ENCODE measurements around the gene TRDN.
"Not testable (repeated sequence)": the region's sequence is repeated elsewhere in the genome, so short reads cannot be mapped to it uniquely, and the experiment has no call there.

The TRDN gene

DNA sequence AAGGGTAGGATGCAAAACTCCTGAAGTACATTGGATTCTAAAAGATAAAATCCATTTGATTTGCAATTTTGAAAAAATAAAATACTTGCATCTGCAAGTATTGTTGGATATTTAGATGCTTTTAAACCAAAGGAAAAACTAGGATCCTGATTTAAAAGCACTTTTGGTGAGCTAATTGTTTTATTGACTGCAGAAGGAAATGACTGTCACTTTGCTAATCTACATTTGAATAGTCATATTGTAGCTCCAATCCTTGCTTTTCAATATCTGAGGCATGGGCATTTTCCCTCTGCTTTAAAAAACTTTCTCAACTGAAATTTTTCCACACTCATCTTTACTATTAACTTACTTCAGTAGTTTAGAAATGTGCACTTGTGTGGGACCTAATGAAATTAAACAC is 74.1 kb downstream of the TRDN start:
- Histone ChIP-seq H3K27me3 (ENCODE audit: control insufficient read depth, insufficient read depth, low read length) (no peaks in the 10 kb centered on the region), H3K9ac (ENCODE audit: low read depth, low read length) (no peak overlapping the region), H3K4me1 (ENCODE audit: control insufficient read depth, insufficient read depth, low read length) (peaks cover 29% of the 10 kb centered on the region), H3K9me3 (ENCODE audit: control insufficient read depth, insufficient read depth, low read length) (no peaks in the 10 kb centered on the region), H3K27ac (ENCODE audit: low read depth, low read length) (no peak overlapping the region), H3K4me3 (ENCODE audit: low read depth, low read length) (no peak overlapping the region), H3K36me3 (ENCODE audit: control insufficient read depth, insufficient read depth, low read length) (no peaks in the 10 kb centered on the region)

DNA sequence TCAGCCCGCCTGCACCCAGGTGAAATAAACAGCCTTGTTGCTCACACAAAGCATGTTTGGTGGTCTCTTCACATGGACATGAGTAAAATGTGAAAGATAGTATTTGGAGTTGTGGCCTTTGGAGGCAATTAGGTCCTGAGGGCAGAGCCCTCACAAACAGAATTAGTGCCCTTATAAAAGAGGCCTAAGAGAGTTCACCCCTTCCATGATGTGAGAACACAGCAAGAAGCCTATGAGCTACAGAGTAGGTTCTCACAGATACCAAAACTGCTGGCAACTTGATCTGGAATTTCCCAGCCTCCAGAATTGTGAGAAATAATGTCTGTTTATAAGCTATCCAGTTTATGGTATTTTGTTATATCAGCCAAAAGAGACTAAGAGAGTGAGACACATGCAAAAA is 74.5 kb downstream of the TRDN start:
- no peaks in the 10 kb centered on the region for H3K9me3 ChIP-seq (ENCODE audit: control insufficient read depth, insufficient read depth, low read length)

DNA sequence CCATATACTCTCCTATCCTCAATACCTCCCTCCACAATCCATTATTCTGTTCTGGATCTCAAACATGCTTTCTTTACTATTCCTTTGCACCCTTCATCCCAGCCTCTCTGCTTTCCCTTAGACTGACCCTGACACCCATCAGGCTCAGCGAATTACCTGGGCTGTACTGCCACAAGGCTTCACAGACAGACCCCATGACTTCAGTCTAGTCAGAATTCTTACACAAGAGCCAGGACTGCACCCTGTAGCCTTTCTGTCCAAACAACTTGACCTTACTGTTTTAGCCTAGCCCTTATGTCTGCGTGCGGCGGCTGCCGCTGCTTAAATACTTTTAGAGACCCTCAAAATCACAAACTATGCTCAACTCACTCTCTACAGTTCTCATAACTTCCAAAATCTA is 76.9 kb downstream of the TRDN start:
- peaks cover 23% of the 10 kb centered on the region for H3K4me1 ChIP-seq (ENCODE audit: control insufficient read depth, insufficient read depth, low read length)
- H3K9me3 ChIP-seq (ENCODE audit: control insufficient read depth, insufficient read depth, low read length): not testable (repeated sequence)

More for the DNA sequence above, 74.5 kb downstream of the TRDN start:
- no peak overlapping the region for H3K27ac ChIP-seq (ENCODE audit: low read depth, low read length)
- H3K4me1 ChIP-seq (ENCODE audit: control insufficient read depth, insufficient read depth, low read length): peaks cover 29% of the 10 kb centered on the region
- no peak overlapping the region for H3K4me3 ChIP-seq (ENCODE audit: low read depth, low read length)
- H3K36me3 ChIP-seq (ENCODE audit: control insufficient read depth, insufficient read depth, low read length): no peaks in the 10 kb centered on the region
- no peak overlapping the region for H3K9ac ChIP-seq (ENCODE audit: low read depth, low read length)
- no peaks in the 10 kb centered on the region for H3K27me3 ChIP-seq (ENCODE audit: control insufficient read depth, insufficient read depth, low read length)

GRCh38 chr6:123557474-123557873 is 79.3 kb downstream of the TRDN start:
- not testable (repeated sequence) for H3K27me3 ChIP-seq (ENCODE audit: control insufficient read depth, insufficient read depth, low read length); H3K9me3 ChIP-seq (ENCODE audit: control insufficient read depth, insufficient read depth, low read length); H3K9ac ChIP-seq (ENCODE audit: low read depth, low read length); H3K4me1 ChIP-seq (ENCODE audit: control insufficient read depth, insufficient read depth, low read length); H3K27ac ChIP-seq (ENCODE audit: low read depth, low read length); H3K4me3 ChIP-seq (ENCODE audit: low read depth, low read length); H3K36me3 ChIP-seq (ENCODE audit: control insufficient read depth, insufficient read depth, low read length)

More for the DNA sequence above, 76.9 kb downstream of the TRDN start:
- H3K4me3 ChIP-seq (ENCODE audit: low read depth, low read length); H3K27me3 ChIP-seq (ENCODE audit: control insufficient read depth, insufficient read depth, low read length); H3K36me3 ChIP-seq (ENCODE audit: control insufficient read depth, insufficient read depth, low read length); H3K9ac ChIP-seq (ENCODE audit: low read depth, low read length); H3K27ac ChIP-seq (ENCODE audit: low read depth, low read length): not testable (repeated sequence)

DNA sequence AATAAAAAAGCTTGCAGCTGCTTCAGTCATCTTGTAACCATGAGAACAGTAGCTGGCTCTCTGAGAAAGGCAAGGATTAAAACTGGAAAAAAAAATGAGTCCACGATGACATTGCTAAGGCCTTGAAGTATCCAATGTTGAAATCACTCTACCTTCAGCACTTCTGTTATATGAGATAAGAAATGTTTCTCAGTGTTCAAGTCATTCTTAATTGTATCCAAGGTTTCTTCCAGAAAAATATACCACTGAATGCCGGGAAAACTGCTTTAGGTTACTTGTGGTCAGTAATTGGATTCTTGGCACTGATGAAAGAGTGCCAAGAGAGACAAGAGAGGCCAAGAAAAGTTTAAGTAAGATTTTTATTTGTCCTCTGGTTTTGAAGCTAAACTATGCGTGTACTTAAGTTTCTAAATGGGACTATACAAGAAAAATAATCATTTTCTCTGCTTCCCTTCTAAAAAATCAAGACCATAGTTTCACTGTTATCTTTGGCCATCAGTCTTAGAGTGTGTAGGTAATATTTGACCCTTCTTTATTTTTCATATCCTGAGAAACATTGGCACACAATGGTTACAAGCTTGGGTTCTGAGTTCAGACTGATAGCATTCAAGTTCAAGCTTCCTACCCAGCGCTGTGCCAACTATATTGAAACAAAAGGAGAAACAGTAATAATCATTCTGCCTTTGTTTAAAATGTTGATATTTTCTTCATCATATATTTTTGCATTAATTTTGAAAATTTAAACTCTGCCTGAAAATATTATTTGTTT is 84.6 kb downstream of the TRDN start:
- no peaks in the 10 kb centered on the region for H3K4me1 ChIP-seq (ENCODE audit: control insufficient read depth, insufficient read depth, low read length)
- no peaks in the 10 kb centered on the region for H3K27me3 ChIP-seq (ENCODE audit: control insufficient read depth, insufficient read depth, low read length)
- H3K27ac ChIP-seq (ENCODE audit: low read depth, low read length): no peak overlapping the region
- H3K9me3 ChIP-seq (ENCODE audit: control insufficient read depth, insufficient read depth, low read length): no peaks in the 10 kb centered on the region
- H3K4me3 ChIP-seq (ENCODE audit: low read depth, low read length): no peak overlapping the region
- H3K9ac ChIP-seq (ENCODE audit: low read depth, low read length): no peak overlapping the region
- H3K36me3 ChIP-seq (ENCODE audit: control insufficient read depth, insufficient read depth, low read length): no peaks in the 10 kb centered on the region

DNA sequence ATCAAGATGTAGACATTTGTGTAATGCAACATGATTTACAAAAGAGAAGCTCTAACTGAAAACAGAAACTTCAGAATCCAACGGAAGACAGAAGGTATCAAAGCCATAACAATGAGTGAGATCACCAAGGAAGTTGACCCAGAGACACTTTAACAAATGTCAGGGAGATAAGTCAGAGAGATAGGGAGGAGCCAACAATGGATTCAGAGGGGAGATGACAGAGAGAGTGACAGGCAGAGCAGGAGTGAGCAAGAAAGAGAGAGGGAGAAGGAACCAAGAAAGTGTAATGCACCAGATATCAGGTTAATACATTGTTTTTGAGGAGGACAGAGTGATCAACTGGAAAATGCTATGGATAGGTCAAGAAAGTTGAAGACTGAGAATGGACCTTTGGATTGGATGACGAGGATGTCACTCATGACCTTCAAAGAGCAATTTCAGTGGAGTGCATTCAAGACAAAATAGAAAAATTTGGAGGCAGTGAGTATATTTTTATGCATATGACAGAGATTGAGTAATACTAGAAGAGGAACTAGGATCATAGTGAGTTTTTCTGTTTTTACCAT is 86.6 kb downstream of the TRDN start:
- Histone ChIP-seq H3K36me3 (ENCODE audit: control insufficient read depth, insufficient read depth, low read length) (no peaks in the 10 kb centered on the region), H3K9ac (ENCODE audit: low read depth, low read length) (no peak overlapping the region), H3K4me3 (ENCODE audit: low read depth, low read length) (no peak overlapping the region), H3K27me3 (ENCODE audit: control insufficient read depth, insufficient read depth, low read length) (no peaks in the 10 kb centered on the region), H3K4me1 (ENCODE audit: control insufficient read depth, insufficient read depth, low read length) (no peaks in the 10 kb centered on the region), H3K27ac (ENCODE audit: low read depth, low read length) (no peak overlapping the region), H3K9me3 (ENCODE audit: control insufficient read depth, insufficient read depth, low read length) (no peaks in the 10 kb centered on the region)

DNA sequence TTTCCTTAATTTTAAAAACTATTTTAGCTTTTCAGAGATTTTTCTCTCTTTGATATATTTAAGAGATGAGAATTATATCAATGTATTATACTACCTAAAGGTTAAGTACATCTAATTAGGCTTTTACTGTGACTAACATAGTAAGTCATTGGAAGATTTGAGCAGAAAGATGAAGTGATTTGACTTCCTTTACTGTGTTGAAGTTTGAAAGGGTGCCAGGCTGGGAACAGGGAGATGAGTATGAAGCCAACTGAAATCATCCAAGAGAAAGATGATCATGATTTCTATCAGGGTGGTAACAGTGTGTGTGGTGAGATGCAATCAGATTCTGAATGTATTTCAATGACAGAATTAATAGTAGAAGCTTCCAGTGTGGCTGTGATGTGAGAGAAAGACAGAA is 87.3 kb downstream of the TRDN start:
- no peaks in the 10 kb centered on the region for H3K27me3 ChIP-seq (ENCODE audit: control insufficient read depth, insufficient read depth, low read length)
- H3K4me1 ChIP-seq (ENCODE audit: control insufficient read depth, insufficient read depth, low read length): no peaks in the 10 kb centered on the region
- no peak overlapping the region for H3K27ac ChIP-seq (ENCODE audit: low read depth, low read length)
- H3K36me3 ChIP-seq (ENCODE audit: control insufficient read depth, insufficient read depth, low read length): no peaks in the 10 kb centered on the region
- H3K9me3 ChIP-seq (ENCODE audit: control insufficient read depth, insufficient read depth, low read length): no peaks in the 10 kb centered on the region
- H3K9ac ChIP-seq (ENCODE audit: low read depth, low read length): no peak overlapping the region
- H3K4me3 ChIP-seq (ENCODE audit: low read depth, low read length): no peak overlapping the region

GRCh38 chr6:123547216-123547978 is 89.4 kb downstream of the TRDN start:
- Histone ChIP-seq H3K4me1 (ENCODE audit: control insufficient read depth, insufficient read depth, low read length) (no peaks in the 10 kb centered on the region), H3K27ac (ENCODE audit: low read depth, low read length) (no peak overlapping the region), H3K27me3 (ENCODE audit: control insufficient read depth, insufficient read depth, low read length) (no peaks in the 10 kb centered on the region), H3K36me3 (ENCODE audit: control insufficient read depth, insufficient read depth, low read length) (no peaks in the 10 kb centered on the region), H3K9me3 (ENCODE audit: control insufficient read depth, insufficient read depth, low read length) (no peaks in the 10 kb centered on the region), H3K9ac (ENCODE audit: low read depth, low read length) (no peak overlapping the region), H3K4me3 (ENCODE audit: low read depth, low read length) (no peak overlapping the region)

DNA sequence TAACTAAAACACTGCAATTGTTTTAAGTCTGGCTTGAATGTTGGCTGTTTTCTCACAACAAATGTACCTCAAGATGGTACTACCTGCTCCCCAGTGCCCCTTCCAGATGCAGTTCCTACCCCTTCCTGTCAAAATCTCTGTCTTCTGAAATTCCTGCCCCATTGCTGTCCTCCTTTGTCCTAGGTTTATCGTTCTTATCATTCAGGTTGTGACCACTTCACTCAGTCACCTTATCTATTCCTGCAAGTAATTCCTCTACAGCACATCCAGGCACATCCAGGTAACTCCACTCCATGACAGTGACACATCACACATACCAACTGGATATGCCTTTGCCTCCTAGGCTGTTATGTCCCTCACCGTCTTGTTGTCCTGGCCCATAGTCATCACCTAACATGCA is 90.2 kb downstream of the TRDN start:
- peak overlapping the region; percentile 46 for H3K27ac ChIP-seq (ENCODE audit: low read depth, low read length)
- no peaks in the 10 kb centered on the region for H3K4me1 ChIP-seq (ENCODE audit: control insufficient read depth, insufficient read depth, low read length)
- no peak overlapping the region for H3K4me3 ChIP-seq (ENCODE audit: low read depth, low read length)
- H3K36me3 ChIP-seq (ENCODE audit: control insufficient read depth, insufficient read depth, low read length): no peaks in the 10 kb centered on the region
- H3K9ac ChIP-seq (ENCODE audit: low read depth, low read length): no peak overlapping the region
- no peaks in the 10 kb centered on the region for H3K27me3 ChIP-seq (ENCODE audit: control insufficient read depth, insufficient read depth, low read length)
- no peaks in the 10 kb centered on the region for H3K9me3 ChIP-seq (ENCODE audit: control insufficient read depth, insufficient read depth, low read length)

GRCh38 chr6:123541462-123541861 is 95.3 kb downstream of the TRDN start:
- H3K36me3 ChIP-seq (ENCODE audit: control insufficient read depth, insufficient read depth, low read length): no peaks in the 10 kb centered on the region
- no peak overlapping the region for H3K9ac ChIP-seq (ENCODE audit: low read depth, low read length)
- H3K9me3 ChIP-seq (ENCODE audit: control insufficient read depth, insufficient read depth, low read length): no peaks in the 10 kb centered on the region
- no peak overlapping the region for H3K27ac ChIP-seq (ENCODE audit: low read depth, low read length)
- H3K27me3 ChIP-seq (ENCODE audit: control insufficient read depth, insufficient read depth, low read length): no peaks in the 10 kb centered on the region
- no peaks in the 10 kb centered on the region for H3K4me1 ChIP-seq (ENCODE audit: control insufficient read depth, insufficient read depth, low read length)
- H3K4me3 ChIP-seq (ENCODE audit: low read depth, low read length): no peak overlapping the region

Data from HUES48 (cell line).